ENCODE data around the gene IL17RD. TPM values are rescaled to one million over a fixed set of nuclear protein-coding genes. Genes with fewer than 3 reads are reported as not detected.

IL17RD gene
- total RNA-seq, 1 donor from 2014 or later, result 2.9 TPM

DNA sequence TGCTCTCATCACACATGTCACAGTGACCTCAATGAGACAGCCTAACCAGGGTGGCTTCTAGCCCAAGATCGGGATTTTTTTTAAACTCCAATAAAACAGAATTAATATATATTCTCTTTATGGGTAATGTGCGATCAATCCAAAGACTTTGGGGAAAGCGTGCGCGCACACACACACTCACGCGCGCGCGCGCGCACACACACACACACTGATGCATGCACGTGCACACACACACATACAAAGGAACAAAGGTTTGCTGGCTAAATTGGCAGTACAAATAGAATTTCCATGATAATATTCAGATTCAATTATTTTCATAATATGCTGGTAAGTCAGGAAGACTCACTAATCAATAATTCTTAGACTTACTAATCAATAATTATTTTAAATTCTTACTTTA lies 19.3 kb downstream of the IL17RD start:
- no peak overlapping the region for H3K4me3 Mint-ChIP-seq (ENCODE audit: unreplicated experiment)
- peaks cover 16% of the 10 kb centered on the region for H3K4me1 Mint-ChIP-seq (ENCODE audit: unreplicated experiment)
- DNase-seq (ENCODE audit: extremely low spot score, unreplicated experiment), result no peak
- H3K36me3 Mint-ChIP-seq (ENCODE audit: unreplicated experiment), result no peaks in the 10 kb centered on the region
- peaks cover 19% of the 10 kb centered on the region for H3K27me3 Mint-ChIP-seq (ENCODE audit: unreplicated experiment)
- H3K9me3 Mint-ChIP-seq (ENCODE audit: unreplicated experiment), result no peaks in the 10 kb centered on the region
- no peak overlapping the region for H3K27ac Mint-ChIP-seq (ENCODE audit: unreplicated experiment)
- TF ChIP-seq, protein P1, sequence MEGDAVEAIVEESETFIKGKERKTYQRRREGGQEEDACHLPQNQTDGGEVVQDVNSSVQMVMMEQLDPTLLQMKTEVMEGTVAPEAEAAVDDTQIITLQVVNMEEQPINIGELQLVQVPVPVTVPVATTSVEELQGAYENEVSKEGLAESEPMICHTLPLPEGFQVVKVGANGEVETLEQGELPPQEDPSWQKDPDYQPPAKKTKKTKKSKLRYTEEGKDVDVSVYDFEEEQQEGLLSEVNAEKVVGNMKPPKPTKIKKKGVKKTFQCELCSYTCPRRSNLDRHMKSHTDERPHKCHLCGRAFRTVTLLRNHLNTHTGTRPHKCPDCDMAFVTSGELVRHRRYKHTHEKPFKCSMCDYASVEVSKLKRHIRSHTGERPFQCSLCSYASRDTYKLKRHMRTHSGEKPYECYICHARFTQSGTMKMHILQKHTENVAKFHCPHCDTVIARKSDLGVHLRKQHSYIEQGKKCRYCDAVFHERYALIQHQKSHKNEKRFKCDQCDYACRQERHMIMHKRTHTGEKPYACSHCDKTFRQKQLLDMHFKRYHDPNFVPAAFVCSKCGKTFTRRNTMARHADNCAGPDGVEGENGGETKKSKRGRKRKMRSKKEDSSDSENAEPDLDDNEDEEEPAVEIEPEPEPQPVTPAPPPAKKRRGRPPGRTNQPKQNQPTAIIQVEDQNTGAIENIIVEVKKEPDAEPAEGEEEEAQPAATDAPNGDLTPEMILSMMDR (IDR thresholded peaks at IDR 0.05), result no peak

- no peak for DNase-seq (ENCODE audit: extremely low spot score, unreplicated experiment)
- Mint-ChIP-seq H3K27me3 (ENCODE audit: unreplicated experiment) (peaks cover 19% of the 10 kb centered on the region), H3K27ac (ENCODE audit: unreplicated experiment) (no peak overlapping the region), H3K4me3 (ENCODE audit: unreplicated experiment) (no peak overlapping the region), H3K9me3 (ENCODE audit: unreplicated experiment) (no peaks in the 10 kb centered on the region), H3K36me3 (ENCODE audit: unreplicated experiment) (no peaks in the 10 kb centered on the region), H3K4me1 (ENCODE audit: unreplicated experiment) (peaks cover 7% of the 10 kb centered on the region)
- TF ChIP-seq, protein P1 (IDR thresholded peaks at IDR 0.05), result no peak
Observed at GRCh38 chr3:57144952-57145351, 20.2 kb downstream of the IL17RD start.

DNA sequence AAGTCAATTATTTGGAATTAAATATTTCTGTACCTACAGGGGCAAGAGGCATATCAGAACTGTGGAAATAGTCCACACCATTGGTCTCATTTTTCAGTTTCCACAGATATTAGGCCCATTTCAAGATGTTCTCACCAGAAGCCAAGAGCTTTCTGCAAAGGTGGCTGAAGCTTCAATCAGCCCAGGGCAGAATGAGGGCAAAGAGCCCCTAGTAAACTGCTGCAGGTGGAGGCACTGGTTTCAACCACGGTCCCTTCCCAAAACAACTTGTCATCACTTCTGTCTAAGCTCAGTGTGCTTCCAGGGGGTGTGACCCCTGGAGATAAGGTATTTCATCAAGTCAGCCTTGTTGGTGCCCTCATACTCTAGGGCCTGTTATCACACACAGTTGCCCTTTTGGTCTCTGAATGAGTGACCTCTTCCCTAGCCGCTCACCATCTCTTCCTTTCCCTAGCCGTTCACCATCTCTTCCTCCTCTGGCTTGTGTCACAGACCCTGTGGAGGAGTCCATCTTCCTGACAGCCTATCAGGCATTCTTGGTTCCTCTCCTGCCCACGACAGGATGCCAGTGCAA lies 21.2 kb downstream of the IL17RD start:
- no peaks in the 10 kb centered on the region for H3K9me3 Mint-ChIP-seq (ENCODE audit: unreplicated experiment)
- TF ChIP-seq, protein P1 (IDR thresholded peaks at IDR 0.05), result no peak
- peaks cover 5% of the 10 kb centered on the region for H3K4me1 Mint-ChIP-seq (ENCODE audit: unreplicated experiment)
- H3K27ac Mint-ChIP-seq (ENCODE audit: unreplicated experiment), result no peak overlapping the region
- H3K36me3 Mint-ChIP-seq (ENCODE audit: unreplicated experiment), result no peaks in the 10 kb centered on the region
- peaks cover 21% of the 10 kb centered on the region for H3K27me3 Mint-ChIP-seq (ENCODE audit: unreplicated experiment)
- no peak overlapping the region for H3K4me3 Mint-ChIP-seq (ENCODE audit: unreplicated experiment)
- no peak for DNase-seq (ENCODE audit: extremely low spot score, unreplicated experiment)

DNA sequence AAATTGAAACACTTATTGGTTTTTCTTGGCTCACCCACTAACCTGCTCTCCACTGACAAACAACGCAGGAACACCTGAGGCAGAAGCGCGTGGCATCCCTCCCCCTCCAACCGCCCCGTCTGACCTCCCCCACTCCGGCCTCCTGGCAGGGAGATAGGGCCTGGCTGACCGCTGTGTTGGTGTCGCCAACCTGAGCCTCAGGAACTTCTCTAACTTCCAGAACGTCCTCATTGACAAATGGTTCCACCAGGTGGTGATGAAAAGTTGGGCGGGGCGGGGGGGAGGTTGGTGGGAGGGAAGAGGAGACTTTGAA lies 22.8 kb downstream of the IL17RD start:
- peaks cover 5% of the 10 kb centered on the region for H3K4me1 Mint-ChIP-seq (ENCODE audit: unreplicated experiment)
- H3K27me3 Mint-ChIP-seq (ENCODE audit: unreplicated experiment), result peaks cover 21% of the 10 kb centered on the region
- no peaks in the 10 kb centered on the region for H3K36me3 Mint-ChIP-seq (ENCODE audit: unreplicated experiment)
- no peak for DNase-seq (ENCODE audit: extremely low spot score, unreplicated experiment)
- no peak overlapping the region for H3K4me3 Mint-ChIP-seq (ENCODE audit: unreplicated experiment)
- no peaks in the 10 kb centered on the region for H3K9me3 Mint-ChIP-seq (ENCODE audit: unreplicated experiment)
- TF ChIP-seq, protein P1 (IDR thresholded peaks at IDR 0.05), result no peak
- H3K27ac Mint-ChIP-seq (ENCODE audit: unreplicated experiment), result no peak overlapping the region

- H3K4me1 Mint-ChIP-seq (ENCODE audit: unreplicated experiment), result peaks cover 5% of the 10 kb centered on the region
- no peaks in the 10 kb centered on the region for H3K36me3 Mint-ChIP-seq (ENCODE audit: unreplicated experiment)
- TF ChIP-seq, protein P1 (IDR thresholded peaks at IDR 0.05), result peak; percentile 13
- no peak overlapping the region for H3K4me3 Mint-ChIP-seq (ENCODE audit: unreplicated experiment)
- DNase-seq (ENCODE audit: extremely low spot score, unreplicated experiment), result no peak
- H3K27me3 Mint-ChIP-seq (ENCODE audit: unreplicated experiment), result peaks cover 22% of the 10 kb centered on the region
- no peak overlapping the region for H3K27ac Mint-ChIP-seq (ENCODE audit: unreplicated experiment)
- no peaks in the 10 kb centered on the region for H3K9me3 Mint-ChIP-seq (ENCODE audit: unreplicated experiment)
Observed at GRCh38 chr3:57141719-57142410, 23.3 kb downstream of the IL17RD start.

Data from osteocyte (in vitro differentiated cells).